Kidney capillary endothelial cell (primary cell): ENCODE data around the gene MYL2.

Source experiments
- DNase-seq: peaks from one replicate; pipeline ENCODE4 v3.0.0-alpha.2; 2018; ENCODE audit warnings: low spot score

Gene MYL2

DNA sequence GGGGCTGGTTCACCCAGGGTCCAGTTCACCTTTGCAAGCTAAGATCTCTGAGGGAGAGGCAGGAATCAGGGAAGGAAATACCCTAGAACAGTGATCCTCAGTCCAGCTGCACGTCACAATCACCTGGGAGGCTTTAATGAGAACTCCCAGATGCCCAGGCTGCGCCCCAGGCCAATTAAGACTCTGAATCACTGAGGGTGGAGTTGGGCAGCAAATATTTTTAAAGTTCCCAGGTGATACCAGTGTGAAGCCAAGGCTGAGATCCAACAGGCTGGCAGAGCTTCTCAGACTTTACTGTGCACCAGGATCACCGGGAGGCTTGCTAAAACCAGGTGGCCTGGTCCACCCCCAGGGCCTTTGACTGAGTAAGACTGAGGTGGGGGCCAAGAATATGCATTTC lies 23.8 kb downstream of the MYL2 start:
- no peak for DNase-seq

DNA sequence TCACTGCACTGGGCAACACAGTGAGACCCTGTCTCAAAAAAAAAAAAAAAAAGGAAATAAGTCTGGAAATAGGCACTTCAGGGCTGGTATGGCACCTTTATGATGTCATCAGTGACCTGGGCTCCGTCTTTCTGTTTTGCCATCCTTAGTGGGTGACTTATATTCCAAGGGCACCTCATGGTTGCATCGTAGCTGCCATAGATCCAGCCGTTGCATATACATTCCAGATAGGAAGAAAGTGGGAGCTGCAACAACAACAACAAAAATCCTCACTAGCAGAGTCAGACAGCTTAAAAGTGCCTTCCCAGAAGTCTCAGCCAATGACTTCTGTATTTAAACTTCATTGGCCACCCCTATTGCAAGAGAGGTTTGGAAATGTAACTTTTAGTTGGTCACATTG lies 26.4 kb downstream of the MYL2 start:
- DNase-seq, result no peak

GRCh38 chr12:110889361-110889760 lies 31.0 kb downstream of the MYL2 start:
- DNase-seq, result no peak

- no peak for DNase-seq
Measured at GRCh38 chr12:110888256-110888991, 32.0 kb downstream of the MYL2 start.

DNA sequence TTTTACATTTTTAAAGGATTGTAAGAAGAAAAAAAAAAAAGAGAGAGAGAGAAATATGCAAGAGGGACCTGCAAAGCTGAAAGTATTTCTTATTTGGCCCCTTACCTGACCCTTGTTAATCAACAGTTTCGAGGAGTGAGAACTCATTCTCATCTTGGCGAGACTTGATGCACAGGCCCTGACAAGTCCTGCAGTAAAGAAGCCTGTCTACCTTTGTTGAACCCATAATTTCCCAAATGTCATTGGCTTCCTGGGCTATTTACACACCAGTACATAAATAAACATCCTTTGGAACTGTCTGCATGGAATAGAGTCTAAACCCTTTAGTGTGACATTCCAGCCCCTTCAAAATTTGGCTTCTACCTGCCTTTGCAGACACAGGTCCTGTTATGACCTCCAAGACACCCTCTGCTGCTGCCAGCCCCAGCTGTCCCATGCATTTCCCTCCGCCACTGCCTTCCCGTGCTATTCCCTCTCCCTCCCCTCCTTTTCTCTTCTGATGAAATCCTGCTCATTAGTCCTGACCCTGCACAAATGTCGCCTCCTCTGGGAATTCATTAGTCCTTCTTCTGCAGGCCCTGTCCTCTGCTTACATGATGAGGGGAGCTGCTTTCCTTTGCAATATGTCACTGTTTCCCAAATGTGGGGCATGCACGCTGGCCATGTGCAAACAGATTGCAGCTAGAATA lies 35.1 kb downstream of the MYL2 start:
- DNase-seq, result no peak

- DNase-seq, result no peak
Measured at GRCh38 chr12:110883251-110883650, 37.1 kb downstream of the MYL2 start.

GRCh38 chr12:110880651-110881050 lies 39.7 kb downstream of the MYL2 start:
- no peak for DNase-seq

DNA sequence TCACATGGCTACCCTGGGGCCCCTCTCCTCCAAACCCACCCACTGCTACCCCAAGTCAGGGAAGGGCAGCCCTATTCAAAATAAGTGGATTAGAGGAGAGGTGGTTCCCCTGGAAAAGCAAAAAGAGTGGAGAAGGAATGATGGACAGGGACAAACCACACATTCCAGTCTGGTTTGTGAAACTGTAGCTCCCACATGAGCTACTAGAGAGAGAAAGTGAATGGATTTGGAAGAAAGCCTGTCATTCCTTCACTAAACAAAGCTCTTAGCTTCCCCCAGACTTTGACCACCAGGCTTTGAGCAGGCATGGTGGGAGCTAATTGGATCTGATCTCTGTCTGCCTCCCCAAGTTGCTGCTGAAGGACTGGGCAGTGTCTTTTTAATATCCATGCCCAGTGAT lies 45.6 kb downstream of the MYL2 start:
- DNase-seq, result no peak

DNA sequence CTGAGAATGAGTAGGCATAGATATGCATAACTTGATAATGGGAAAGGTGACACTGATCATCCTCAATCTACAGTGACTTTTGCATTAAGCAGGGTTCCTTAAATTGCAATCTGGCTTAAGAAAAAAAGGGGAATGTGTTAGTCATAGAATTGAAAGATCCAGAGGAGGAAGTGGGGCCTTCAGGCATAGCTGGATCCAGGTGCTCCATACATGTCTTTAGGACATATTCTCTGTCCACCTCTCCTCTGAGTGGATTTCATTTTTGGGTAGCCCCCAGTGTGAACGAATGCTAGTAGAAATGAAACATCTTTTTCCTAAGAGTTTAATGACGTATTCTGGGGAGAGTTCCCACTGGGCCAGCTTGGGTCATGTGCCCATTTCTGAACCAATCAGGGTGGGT lies 46.0 kb downstream of the MYL2 start:
- DNase-seq, result no peak

DNA sequence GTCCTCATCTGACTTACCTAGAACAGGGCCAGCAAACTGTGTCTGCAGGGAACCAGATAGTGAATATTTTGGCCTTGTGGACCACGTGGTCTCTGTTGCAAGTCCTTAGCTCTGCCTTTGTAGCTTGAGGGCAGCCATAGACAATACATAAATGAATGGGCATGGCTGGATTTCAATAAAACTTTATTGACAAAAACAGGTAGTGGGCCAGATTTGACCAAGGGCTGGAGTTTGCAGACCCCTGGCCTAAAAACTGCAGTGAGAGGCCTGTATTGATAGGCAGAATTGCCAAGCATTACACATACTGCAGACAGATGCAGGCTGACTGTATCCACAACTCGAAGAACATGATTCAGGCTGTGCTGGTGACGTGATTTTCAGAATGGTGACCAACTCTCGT lies 48.3 kb downstream of the MYL2 start:
- DNase-seq, result no peak

- no peak for DNase-seq
Measured at GRCh38 chr12:110869803-110870202, 50.6 kb downstream of the MYL2 start.

DNA sequence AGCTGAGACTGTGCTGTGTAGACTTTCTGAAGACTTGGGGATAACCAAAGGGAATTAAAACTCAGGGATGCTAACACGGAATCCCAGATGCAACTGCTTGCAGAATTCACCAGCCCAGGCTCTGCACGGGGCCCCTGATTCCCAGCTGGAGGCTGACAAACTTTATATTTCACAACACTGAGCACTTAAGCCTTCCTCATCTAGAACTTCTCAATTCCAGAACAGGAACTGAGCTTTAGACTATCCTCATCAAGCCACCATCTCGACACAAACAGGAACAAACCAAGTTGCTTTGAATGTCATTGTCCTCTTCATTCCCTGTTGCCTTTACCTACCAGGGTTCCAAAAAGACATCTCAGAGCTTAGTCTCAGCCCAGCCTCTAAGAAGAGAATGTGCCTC lies 51.4 kb downstream of the MYL2 start:
- DNase-seq, result no peak

GRCh38 chr12:110865521-110865920 lies 54.9 kb downstream of the MYL2 start:
- no peak for DNase-seq

- no peak for DNase-seq
Measured at GRCh38 chr12:110863161-110863560, 57.2 kb downstream of the MYL2 start.

DNA sequence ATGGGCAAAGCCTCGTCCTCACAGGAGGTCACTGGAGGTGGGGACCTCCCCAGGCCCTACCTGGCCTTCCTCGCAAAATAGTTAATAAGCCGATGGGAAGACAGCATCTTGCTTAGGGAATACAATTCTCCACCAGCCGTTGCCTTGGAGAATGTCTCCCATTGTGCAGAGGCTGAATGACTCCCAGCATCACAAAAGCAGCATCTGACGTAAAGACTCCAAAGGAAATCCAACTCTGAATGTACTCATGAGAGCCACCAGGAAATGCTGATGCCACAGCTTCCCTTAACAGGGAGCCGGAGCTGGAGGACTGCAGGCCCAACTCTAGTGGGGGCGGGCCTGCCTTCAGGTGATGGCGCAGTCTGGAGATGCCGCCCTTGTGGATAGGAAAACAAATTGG lies 58.0 kb downstream of the MYL2 start:
- peak; percentile 65 for DNase-seq

DNA sequence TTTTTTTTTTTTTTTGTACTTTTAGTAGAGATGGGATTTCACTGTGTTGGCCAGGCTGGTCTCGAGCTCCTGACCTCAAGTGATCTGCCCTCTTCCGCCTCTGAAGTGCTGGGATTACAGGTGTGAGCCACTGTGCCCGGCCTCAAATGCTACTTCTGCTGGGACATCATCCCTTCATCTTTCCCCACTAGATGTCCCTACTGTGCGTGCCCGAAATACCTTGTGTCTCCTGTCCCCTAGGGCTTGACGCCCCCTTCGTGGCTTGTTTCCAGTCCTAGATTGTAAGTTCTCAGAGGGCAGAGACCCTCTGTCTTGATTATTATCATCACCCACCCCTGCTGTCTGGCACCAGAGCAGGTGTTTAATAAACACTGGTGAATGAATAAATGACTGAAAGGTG lies 58.6 kb downstream of the MYL2 start:
- DNase-seq, result no peak
